Ovary (tissue), 3 donors: Measurements from ENCODE around the gene QSOX2.

Experiments used
- CTCF ChIP-seq, 3 donors: fragments of 450-650 bp in 2 of 3; fragments of 200-600 bp in 1 of 3; IDR thresholded peaks; one replicate each; pipeline versions ENCODE4 v1.5.1 to v1.8.0; 2016 to 2022; ENCODE audit warnings: antibody characterized with exemption in 3 of 3, mild to moderate bottlenecking in 1 of 3
- POLR2A ChIP-seq: fragments of 450-650 bp; IDR thresholded peaks from one replicate; pipeline ENCODE4 v1.6.1; 2017; ENCODE audit warnings: antibody characterized with exemption, mild to moderate bottlenecking, moderate library complexity
- donor health status: DM: no; HTN: no; CAD: no.

GRCh38 chr9:136276716-136277115 is 31.1 kb upstream of the QSOX2 start:
- no peak for TF ChIP-seq CTCF (IDR thresholded peaks at IDR 0.05)
- TF ChIP-seq POLR2A: no peak
